HG03520 (cell line): ENCODE measurements around the gene SART3.

Experiments used
- ATAC-seq: cut with Tn5 transposase; IDR thresholded peaks from one replicate; pipeline ENCODE4 v1.9.1; 2021; ENCODE audit warnings: mild to moderate bottlenecking, moderate library complexity; ENCODE audit not compliant: unreplicated experiment

SART3 gene

GRCh38 chr12:108560752-108561719, at the start of gene SART3:
Gene SART3 (minus strand): TSS chr12:108561173. CDS start chr12:108561154, 19 bp downstream.
- peak; percentile 28 for ATAC-seq

GRCh38 chr12:108610336-108610815, 49.4 kb upstream of the SART3 start:
- ATAC-seq, result no peak

- ATAC-seq, result no peak
Measured at GRCh38 chr12:108609537-108610335, 48.8 kb upstream of the SART3 start.

GRCh38 chr12:108608616-108609015, 47.6 kb upstream of the SART3 start:
- ATAC-seq, result no peak

GRCh38 chr12:108607981-108608600, 47.1 kb upstream of the SART3 start:
- no peak for ATAC-seq

GRCh38 chr12:108606492-108606891, 45.5 kb upstream of the SART3 start:
- ATAC-seq, result no peak

GRCh38 chr12:108605690-108606406, 44.9 kb upstream of the SART3 start:
- no peak for ATAC-seq

GRCh38 chr12:108605000-108605689, 44.2 kb upstream of the SART3 start:
- ATAC-seq, result no peak

GRCh38 chr12:108604208-108604941, 43.4 kb upstream of the SART3 start:
- no peak for ATAC-seq

GRCh38 chr12:108603743-108604142, 42.8 kb upstream of the SART3 start:
- no peak for ATAC-seq

GRCh38 chr12:108602976-108603704, 42.2 kb upstream of the SART3 start:
- ATAC-seq, result no peak

- no peak for ATAC-seq
Measured at GRCh38 chr12:108602209-108602705, 41.3 kb upstream of the SART3 start.

GRCh38 chr12:108600702-108601007, 39.7 kb upstream of the SART3 start:
- ATAC-seq, result no peak

GRCh38 chr12:108599948-108600701, 39.2 kb upstream of the SART3 start:
- no peak for ATAC-seq

- ATAC-seq, result no peak
Measured at GRCh38 chr12:108599541-108599940, 38.6 kb upstream of the SART3 start.

GRCh38 chr12:108598553-108599250, 37.7 kb upstream of the SART3 start:
- ATAC-seq, result no peak
